KBM-7 (cell line): Measurements from ENCODE around the gene CNTNAP5.

Experiments used
- DNase-seq: peaks from one replicate; pipeline ENCODE4 v3.0.0-alpha.2; 2015
- in situ Hi-C: fragments of 300-500 bp; cut with MboI; formaldehyde crosslinking; loops from 2 replicates; pipeline ENCODE4 v1.14.3; 2020; ENCODE audit warnings: low sequenced_read_pairs, low pct_unique_long_range_greater_than_20kb, mixed read lengths

Gene CNTNAP5

GRCh38 chr2:124138076-124138475 is 113.0 kb downstream of the CNTNAP5 start:
- DNase-seq, result no peak
- in situ Hi-C loops, result no loop called here

GRCh38 chr2:124145982-124146381 is 120.9 kb downstream of the CNTNAP5 start:
- in situ Hi-C loops, result no loop called here
- DNase-seq, result no peak

GRCh38 chr2:124147552-124147951 is 122.5 kb downstream of the CNTNAP5 start:
- in situ Hi-C loops, result no loop called here
- DNase-seq, result no peak

- DNase-seq, result no peak
- in situ Hi-C loops, result no loop called here
These were observed 124.5 kb downstream of the CNTNAP5 start for GRCh38 chr2:124149571-124149970.

GRCh38 chr2:124151691-124152090 is 126.6 kb downstream of the CNTNAP5 start:
- in situ Hi-C loops, result no loop called here

GRCh38 chr2:124153713-124154112 is 128.6 kb downstream of the CNTNAP5 start:
- in situ Hi-C loops, result no loop called here
- DNase-seq, result no peak

More at GRCh38 chr2:124151691-124152090, 126.6 kb downstream of the CNTNAP5 start:
- no peak for DNase-seq

GRCh38 chr2:124159166-124159565 is 134.1 kb downstream of the CNTNAP5 start:
- no peak for DNase-seq
- in situ Hi-C loops, result no loop called here

- in situ Hi-C loops, result no loop called here
- DNase-seq, result no peak
These were observed 136.5 kb downstream of the CNTNAP5 start for GRCh38 chr2:124161542-124161941.

GRCh38 chr2:124162256-124162655 is 137.2 kb downstream of the CNTNAP5 start:
- in situ Hi-C loops, result no loop called here
- DNase-seq, result no peak

GRCh38 chr2:124163840-124164239 is 138.8 kb downstream of the CNTNAP5 start:
- DNase-seq, result no peak
- in situ Hi-C loops, result no loop called here

GRCh38 chr2:124165698-124166097 is 140.6 kb downstream of the CNTNAP5 start:
- in situ Hi-C loops, result no loop called here
- DNase-seq, result no peak

GRCh38 chr2:124171472-124172063 is 146.5 kb downstream of the CNTNAP5 start:
- in situ Hi-C loops, result no loop called here
- no peak for DNase-seq

GRCh38 chr2:124178719-124179118 is 153.6 kb downstream of the CNTNAP5 start:
- DNase-seq, result no peak
- in situ Hi-C loops, result no loop called here

GRCh38 chr2:124180635-124181034 is 155.5 kb downstream of the CNTNAP5 start:
- in situ Hi-C loops, result no loop called here
- DNase-seq, result no peak

- DNase-seq, result no peak
- in situ Hi-C loops, result no loop called here
These were observed 161.7 kb downstream of the CNTNAP5 start for GRCh38 chr2:124186801-124187200.

GRCh38 chr2:124187948-124188347 is 162.9 kb downstream of the CNTNAP5 start:
- DNase-seq, result no peak
- in situ Hi-C loops, result no loop called here

GRCh38 chr2:124193706-124194105 is 168.6 kb downstream of the CNTNAP5 start:
- DNase-seq, result no peak
- in situ Hi-C loops, result no loop called here

- DNase-seq, result no peak
- in situ Hi-C loops, result no loop called here
These were observed 176.6 kb downstream of the CNTNAP5 start for GRCh38 chr2:124201713-124202112.

- no peak for DNase-seq
- in situ Hi-C loops, result no loop called here
These were observed 184.4 kb downstream of the CNTNAP5 start for GRCh38 chr2:124209441-124209840.

- DNase-seq, result no peak
- in situ Hi-C loops, result no loop called here
These were observed 186.4 kb downstream of the CNTNAP5 start for GRCh38 chr2:124211461-124211860.

GRCh38 chr2:124213977-124214587 is 189.0 kb downstream of the CNTNAP5 start:
- in situ Hi-C loops, result no loop called here
- no peak for DNase-seq
